ENCODE data around the gene ENHO. TPM values are rescaled to one million over a fixed set of nuclear protein-coding genes. Genes with fewer than 3 reads are reported as not detected.

ENHO gene
- polyA plus RNA-seq, 1 donor (not counting 4 experiments of a cell fraction or from before 2014, with no cell fraction given), result not detected

DNA sequence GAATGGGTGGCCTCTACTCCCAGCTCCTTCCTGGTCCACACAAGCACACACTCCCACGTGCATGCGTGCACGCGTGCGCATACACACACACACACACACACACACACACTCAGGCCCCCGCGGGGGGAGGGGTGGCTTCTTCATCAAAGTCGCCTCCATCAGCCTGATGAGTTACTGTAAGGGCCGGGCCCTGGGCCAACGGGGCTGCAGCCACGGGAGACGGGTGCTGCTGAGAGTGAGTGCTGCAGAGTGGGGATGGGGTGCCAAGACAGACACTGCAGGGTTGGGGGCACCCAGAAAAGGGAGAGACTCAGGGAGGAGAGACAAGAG lies 48.7 kb upstream of the ENHO start:
- Histone ChIP-seq H2AFZ (ENCODE audit: control insufficient read depth, low read length) (no peak overlapping the region), H3K9ac (ENCODE audit: control insufficient read depth, extremely low read depth, insufficient read depth, low read length) (no peak overlapping the region), H3K9me3 (ENCODE audit: control insufficient read depth, low read depth, low read length) (no peaks in the 10 kb centered on the region), H3K27me3 (ENCODE audit: control insufficient read depth, extremely low read depth, insufficient read depth, low read length) (peaks cover 68% of the 10 kb centered on the region), H3K79me2 (ENCODE audit: control insufficient read depth, insufficient read depth, low read length) (no peaks in the 10 kb centered on the region), H3K36me3 (ENCODE audit: control insufficient read depth in 2 of 2, extremely low read depth in 1 of 2, insufficient read depth in 2 of 2, low read length in 2 of 2) (no peaks in the 10 kb centered on the region), H3K4me1 (ENCODE audit: control insufficient read depth, extremely low read depth, insufficient read depth, low read length) (no peaks in the 10 kb centered on the region), H3K4me2 (ENCODE audit: control insufficient read depth, extremely low read depth, insufficient read depth, low read depth, low read length) (no peak overlapping the region), H3K9me1 (ENCODE audit: control insufficient read depth, extremely low read depth, insufficient read depth, low read length) (no peaks in the 10 kb centered on the region), H4K20me1 (ENCODE audit: control insufficient read depth, extremely low read depth, insufficient read depth, low read length) (no peaks in the 10 kb centered on the region), H3K4me3 (ENCODE audit: control insufficient read depth in 2 of 3, extremely low read depth in 1 of 3, insufficient read depth in 2 of 3, low read depth in 1 of 3, low read length in 3 of 3) (no peak overlapping the region), H3K27ac (ENCODE audit: control insufficient read depth, insufficient read depth, low read length) (no peak overlapping the region)
- no peak for DNase-seq (ENCODE audit: low read depth, low spot score)
- TF ChIP-seq, protein P1, sequence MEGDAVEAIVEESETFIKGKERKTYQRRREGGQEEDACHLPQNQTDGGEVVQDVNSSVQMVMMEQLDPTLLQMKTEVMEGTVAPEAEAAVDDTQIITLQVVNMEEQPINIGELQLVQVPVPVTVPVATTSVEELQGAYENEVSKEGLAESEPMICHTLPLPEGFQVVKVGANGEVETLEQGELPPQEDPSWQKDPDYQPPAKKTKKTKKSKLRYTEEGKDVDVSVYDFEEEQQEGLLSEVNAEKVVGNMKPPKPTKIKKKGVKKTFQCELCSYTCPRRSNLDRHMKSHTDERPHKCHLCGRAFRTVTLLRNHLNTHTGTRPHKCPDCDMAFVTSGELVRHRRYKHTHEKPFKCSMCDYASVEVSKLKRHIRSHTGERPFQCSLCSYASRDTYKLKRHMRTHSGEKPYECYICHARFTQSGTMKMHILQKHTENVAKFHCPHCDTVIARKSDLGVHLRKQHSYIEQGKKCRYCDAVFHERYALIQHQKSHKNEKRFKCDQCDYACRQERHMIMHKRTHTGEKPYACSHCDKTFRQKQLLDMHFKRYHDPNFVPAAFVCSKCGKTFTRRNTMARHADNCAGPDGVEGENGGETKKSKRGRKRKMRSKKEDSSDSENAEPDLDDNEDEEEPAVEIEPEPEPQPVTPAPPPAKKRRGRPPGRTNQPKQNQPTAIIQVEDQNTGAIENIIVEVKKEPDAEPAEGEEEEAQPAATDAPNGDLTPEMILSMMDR (optimal IDR thresholded peaks at IDR 0.05 in 1 of 3, IDR thresholded peaks at IDR 0.05 in 1 of 3, conservative IDR thresholded peaks at IDR 0.05 in 1 of 3; ENCODE audit: extremely low read depth in 1 of 3, insufficient read depth in 2 of 3, low read length in 3 of 3), result no peak
- TF ChIP-seq EZH2 (IDR thresholded peaks at IDR 0.05; ENCODE audit: low read length), result no peak
- dilution Hi-C loops (cut with MboI; ENCODE audit: extremely low pct_ligation_motif_present, low sequenced_read_pairs), result no loop called here
- FAIRE-seq, result no peak

DNA sequence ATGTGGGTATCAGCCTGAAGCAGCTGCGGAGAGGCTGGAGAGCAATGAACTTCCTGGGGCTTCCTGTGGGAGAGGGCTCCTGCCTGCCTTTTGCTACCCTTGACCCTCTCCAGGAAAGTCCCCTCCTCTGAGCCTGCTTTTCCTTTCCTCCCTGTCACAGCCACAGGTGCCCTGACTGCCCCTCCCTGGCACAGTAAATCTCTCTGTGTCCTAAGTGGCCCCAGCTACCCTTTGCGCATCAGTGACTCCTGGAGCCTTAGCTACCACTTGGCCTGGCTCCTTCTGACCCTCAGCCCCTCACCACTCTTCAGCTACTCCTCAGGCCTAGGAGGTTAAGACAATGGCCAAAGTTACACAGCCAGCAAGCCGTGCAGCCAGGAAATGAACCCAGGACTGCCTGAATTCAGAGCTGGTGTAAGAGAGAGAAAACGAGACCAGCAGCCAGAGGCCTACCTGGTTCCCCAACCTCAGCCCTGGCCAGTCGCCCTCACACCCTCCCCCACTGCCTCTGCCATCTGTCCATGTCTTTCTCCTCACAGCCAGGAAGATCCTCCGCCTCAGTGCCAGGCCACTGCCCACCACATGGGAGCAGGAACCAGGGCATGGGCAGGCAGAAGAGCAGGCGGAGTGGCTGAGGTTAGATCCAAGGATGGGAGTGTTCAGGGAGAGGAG lies 48.2 kb upstream of the ENHO start:
- H3K4me1 ChIP-seq (ENCODE audit: control insufficient read depth, extremely low read depth, insufficient read depth, low read length), result no peaks in the 10 kb centered on the region
- no peaks in the 10 kb centered on the region for H3K9me1 ChIP-seq (ENCODE audit: control insufficient read depth, extremely low read depth, insufficient read depth, low read length)
- FAIRE-seq, result no peak
- H3K4me3 ChIP-seq (ENCODE audit: control insufficient read depth in 2 of 3, extremely low read depth in 1 of 3, insufficient read depth in 2 of 3, low read depth in 1 of 3, low read length in 3 of 3), result no peak overlapping the region
- DNase-seq (ENCODE audit: low read depth, low spot score), result no peak
- no peak overlapping the region for H3K4me2 ChIP-seq (ENCODE audit: control insufficient read depth, extremely low read depth, insufficient read depth, low read depth, low read length)
- no peak overlapping the region for H3K27ac ChIP-seq (ENCODE audit: control insufficient read depth, insufficient read depth, low read length)
- TF ChIP-seq, protein P1 (optimal IDR thresholded peaks at IDR 0.05 in 1 of 3, IDR thresholded peaks at IDR 0.05 in 1 of 3, conservative IDR thresholded peaks at IDR 0.05 in 1 of 3; ENCODE audit: extremely low read depth in 1 of 3, insufficient read depth in 2 of 3, low read length in 3 of 3), result no peak
- no peak for TF ChIP-seq EZH2 (IDR thresholded peaks at IDR 0.05; ENCODE audit: low read length)
- H3K9ac ChIP-seq (ENCODE audit: control insufficient read depth, extremely low read depth, insufficient read depth, low read length), result no peak overlapping the region
- H3K36me3 ChIP-seq (ENCODE audit: control insufficient read depth in 2 of 2, extremely low read depth in 1 of 2, insufficient read depth in 2 of 2, low read length in 2 of 2), result no peaks in the 10 kb centered on the region
- no peak overlapping the region for H2AFZ ChIP-seq (ENCODE audit: control insufficient read depth, low read length)
- H3K27me3 ChIP-seq (ENCODE audit: control insufficient read depth, extremely low read depth, insufficient read depth, low read length), result peaks cover 63% of the 10 kb centered on the region
- dilution Hi-C loops (cut with MboI; ENCODE audit: extremely low pct_ligation_motif_present, low sequenced_read_pairs), result no loop called here
- H4K20me1 ChIP-seq (ENCODE audit: control insufficient read depth, extremely low read depth, insufficient read depth, low read length), result no peaks in the 10 kb centered on the region
- H3K9me3 ChIP-seq (ENCODE audit: control insufficient read depth, low read depth, low read length), result no peaks in the 10 kb centered on the region
- H3K79me2 ChIP-seq (ENCODE audit: control insufficient read depth, insufficient read depth, low read length), result no peaks in the 10 kb centered on the region

Data from keratinocyte (primary cell).